Small intestine (tissue), 16 donors: ENCODE results near the gene SLAMF9. TPM values are rescaled to one million over a fixed set of nuclear protein-coding genes. Genes with fewer than 3 reads are reported as not detected.

Experiments used
- DNase-seq, 2 donors: peaks; one replicate each; pipeline versions ENCODE4 v3.0.0 to v3.0.0-alpha.2; 2013
- FAIRE-seq: peaks from 2 replicates; lab custom pipeline; 2012; peaks lifted over from hg19 to GRCh38; lab: Jason Lieb, UNC
- H3K27ac ChIP-seq, 3 donors: one replicate each; pipeline ENCODE4 v1.5.1; 2013; ENCODE audit warnings: low read length in 2 of 3, mild to moderate bottlenecking in 2 of 3, control low read depth in 1 of 3, inconsistent platforms in 1 of 3, low read depth in 1 of 3, moderate library complexity in 1 of 3
- H3K27me3 ChIP-seq, 3 donors: one replicate each; pipeline ENCODE4 v1.6.1; 2013; ENCODE audit warnings: low read length in 3 of 3, inconsistent platforms in 1 of 3; ENCODE audit not compliant: control insufficient read depth in 3 of 3, insufficient read depth in 3 of 3
- H3K36me3 ChIP-seq, 3 donors: one replicate each; pipeline ENCODE4 v1.6.1; 2013; ENCODE audit warnings: low read length in 3 of 3, inconsistent platforms in 1 of 3, low read depth in 1 of 3, mild to moderate bottlenecking in 1 of 3, moderate library complexity in 1 of 3; ENCODE audit not compliant: control insufficient read depth in 3 of 3, insufficient read depth in 2 of 3
- H3K4me1 ChIP-seq, 3 donors: one replicate each; pipeline ENCODE4 v1.6.1; 2013; ENCODE audit warnings: low read length in 2 of 3, inconsistent platforms in 1 of 3, low read depth in 1 of 3, mild to moderate bottlenecking in 1 of 3, moderate library complexity in 1 of 3; ENCODE audit not compliant: control insufficient read depth in 3 of 3, insufficient read depth in 2 of 3
- H3K4me3 ChIP-seq, 3 donors: one replicate each; pipeline ENCODE4 v1.5.1; 2013; ENCODE audit warnings: low read length in 3 of 3, control low read depth in 1 of 3, inconsistent platforms in 1 of 3, low read depth in 1 of 3, mild to moderate bottlenecking in 1 of 3, moderate library complexity in 1 of 3
- H3K9me3 ChIP-seq, 2 donors: one replicate each; pipeline ENCODE4 v1.6.1; 2013; ENCODE audit warnings: low read depth in 1 of 2, low read length in 1 of 2; ENCODE audit not compliant: control insufficient read depth in 2 of 2, insufficient read depth in 1 of 2
- WGBS, 3 donors: extraction: QIAGEN DNeasy Blood & Tissue Kit; methylation state at CpG; one replicate each; pipeline ENCODE4 v1.1.7; 2013; 5-methylcytosine and 5-hydroxymethylcytosine counted together
- long read RNA-seq, 10 donors: transcript quantifications; one replicate each; lab custom pipeline, GENCODE V29; 2026
- polyA plus RNA-seq, 4 donors: library from polyadenylated mRNA; stranded (reverse) in 3 of 4; unstranded in 1 of 4; fragments of 200-250 nt in 3 of 4; fragments of 120-200 nt in 1 of 4; gene quantifications; one replicate each; pipeline versions ENCODE4 v1.2.1 to v1.2.3, GENCODE V29; 2013
- donor health status: healthy with polysubstance abuse.
- donor health status: control.
- donor health status: control.
- donor health status: Bipolar disorder and iron deficiency.
- donor health status: healthy.

Gene SLAMF9
- polyA plus RNA-seq = under 1 TPM in 1 of 4 donors, not detected in 3; 0.12 TPM
- long read RNA-seq, donor 1 = 0 reads
- long read RNA-seq, donor 2 = 0 reads
- long read RNA-seq, donor 3 = 0 reads
- long read RNA-seq, donor 4 = 0 reads
- long read RNA-seq, donor 5 = 0 reads
- long read RNA-seq, donor 6 = 0 reads
- long read RNA-seq, donor 7 = 0 reads
- long read RNA-seq, donor 8 = 0 reads
- long read RNA-seq, donor 9 = 0 reads
- long read RNA-seq, donor 10 = 0 reads

DNA sequence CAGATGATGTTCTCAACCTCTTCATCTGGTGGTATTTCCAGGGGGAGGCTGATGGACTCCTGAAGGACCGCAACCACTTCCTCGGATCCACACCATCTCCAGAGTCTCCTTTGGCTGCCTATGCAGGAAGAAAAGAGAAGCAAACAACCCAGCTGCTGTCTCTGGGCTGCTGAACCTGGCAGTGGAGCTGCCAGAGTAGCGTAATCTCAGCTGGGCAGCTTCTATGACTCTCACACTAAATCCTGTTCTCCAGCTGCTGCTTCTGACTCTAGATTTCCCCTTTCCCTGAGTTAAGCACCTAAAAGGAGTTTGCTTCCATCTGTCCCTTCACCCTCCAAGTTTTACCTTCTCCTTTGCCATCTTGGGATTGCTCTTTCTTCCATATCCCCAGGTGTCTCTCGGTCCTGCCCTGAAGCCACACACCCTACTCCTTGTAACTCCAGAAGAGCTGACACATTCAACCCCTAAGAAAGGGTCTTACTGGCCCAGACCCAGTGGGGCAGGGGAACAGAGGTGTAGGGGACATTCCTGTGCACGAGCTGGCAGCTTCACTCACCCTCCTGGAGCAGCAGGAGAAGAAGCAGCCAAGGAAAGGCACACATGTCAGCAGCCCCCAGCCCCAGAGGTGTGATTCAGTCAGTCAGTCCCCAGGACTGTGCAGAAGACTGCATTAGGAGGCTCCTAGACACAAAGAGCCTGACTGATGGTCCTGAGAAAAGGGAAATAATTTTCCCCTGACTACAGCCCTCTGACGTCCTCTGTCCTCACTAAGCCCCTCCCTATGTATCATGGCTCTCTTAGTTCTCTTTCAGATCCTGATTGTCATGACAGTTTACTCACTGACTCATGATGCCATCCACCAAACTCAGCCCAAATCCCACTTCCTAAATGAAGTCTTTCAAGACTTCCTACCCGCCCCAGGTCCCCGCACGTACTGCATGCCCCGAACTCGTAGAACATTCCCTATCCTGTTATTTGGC, at the start of gene SLAMF9:
SLAMF9 (minus strand) TSS at position 702 of the 980 bp plus-strand sequence; CDS start at position 602, 100 bp downstream.
- peaks cover 0 to 21% (median 4%) of the 10 kb centered on the region in 3 donors for H3K4me1 ChIP-seq
- FAIRE-seq (no peak), DNase-seq (no peak)
- H3K36me3 ChIP-seq = no peaks in the 10 kb centered on the region
- no peak within 1 kb of the TSS for H3K4me3 ChIP-seq
- 67 to 81% (median 78%) methylated on average over 11 of the region's 11 CpGs for WGBS, 3 donors
- no peak within 1 kb of the TSS for H3K27ac ChIP-seq
- no peaks in the 10 kb centered on the region for H3K27me3 ChIP-seq
- H3K9me3 ChIP-seq = no peaks in the 10 kb centered on the region

DNA sequence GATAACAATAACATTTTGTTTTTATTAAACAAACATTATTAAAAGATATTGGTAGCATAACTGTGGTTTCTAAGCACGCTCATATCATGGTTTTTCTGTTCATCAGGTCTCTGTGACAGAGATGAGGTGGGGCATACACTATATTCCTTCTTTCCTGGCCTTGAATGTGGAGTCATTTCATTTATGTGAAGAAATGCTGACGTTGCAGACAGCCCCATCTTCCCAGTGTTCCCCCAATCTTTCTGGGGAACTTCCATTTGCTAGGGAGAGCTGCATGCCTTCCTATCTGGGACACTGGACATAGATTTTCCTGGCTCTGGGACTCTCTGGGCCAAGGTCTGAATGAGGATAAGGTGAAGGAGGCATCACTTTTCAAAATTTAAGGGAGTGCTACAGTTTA, 47.4 kb upstream of the SLAMF9 start:
- FAIRE-seq = no peak
- WGBS, 3 donors = 71 to 83% (median 78%) methylated on average over 2 of the region's 2 CpGs

GRCh38 chr1:159999204-159999603, 45.2 kb upstream of the SLAMF9 start:
- no peak overlapping the region for H3K4me3 ChIP-seq
- H3K27ac ChIP-seq = no peak overlapping the region
- WGBS, 3 donors = 71 to 80% (median 79%) methylated on average over 4 of the region's 4 CpGs
- H3K4me1 ChIP-seq = peaks cover 0 to 13% (median 0%) of the 10 kb centered on the region in 3 donors
- no peaks in the 10 kb centered on the region for H3K27me3 ChIP-seq
- H3K9me3 ChIP-seq = peaks cover 0 to 6% of the 10 kb centered on the region in 2 donors
- DNase-seq = no peak
- no peaks in the 10 kb centered on the region for H3K36me3 ChIP-seq
- FAIRE-seq = no peak

More for the DNA sequence above, 47.4 kb upstream of the SLAMF9 start:
- Histone ChIP-seq H3K4me1 (peaks cover 0 to 35% (median 7%) of the 10 kb centered on the region in 3 donors), H3K4me3 (no peak overlapping the region), H3K9me3 (peaks cover 0 to 6% of the 10 kb centered on the region in 2 donors), H3K27me3 (no peaks in the 10 kb centered on the region), H3K27ac (no peak overlapping the region), H3K36me3 (no peaks in the 10 kb centered on the region)
- DNase-seq = no peak

DNA sequence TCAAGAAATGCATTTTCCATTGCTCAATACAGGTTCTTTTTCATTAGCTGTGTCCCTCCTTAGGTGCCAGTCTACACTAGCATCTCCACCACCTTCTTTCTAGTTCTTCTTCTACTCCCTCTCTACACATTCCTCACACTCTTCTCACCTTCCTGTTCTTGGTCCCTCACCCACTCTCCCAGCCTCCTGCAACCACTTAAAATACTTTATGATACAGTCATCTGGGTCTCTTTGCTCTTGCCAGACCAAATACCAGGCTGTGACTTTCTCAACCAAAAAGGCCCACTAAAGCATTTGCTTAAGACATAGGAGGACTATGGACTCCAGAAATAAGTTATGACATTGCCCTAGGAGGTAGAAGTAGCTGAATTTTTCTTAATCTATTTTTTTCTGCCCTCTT, 42.6 kb upstream of the SLAMF9 start:
- no peaks in the 10 kb centered on the region for H3K36me3 ChIP-seq

DNA sequence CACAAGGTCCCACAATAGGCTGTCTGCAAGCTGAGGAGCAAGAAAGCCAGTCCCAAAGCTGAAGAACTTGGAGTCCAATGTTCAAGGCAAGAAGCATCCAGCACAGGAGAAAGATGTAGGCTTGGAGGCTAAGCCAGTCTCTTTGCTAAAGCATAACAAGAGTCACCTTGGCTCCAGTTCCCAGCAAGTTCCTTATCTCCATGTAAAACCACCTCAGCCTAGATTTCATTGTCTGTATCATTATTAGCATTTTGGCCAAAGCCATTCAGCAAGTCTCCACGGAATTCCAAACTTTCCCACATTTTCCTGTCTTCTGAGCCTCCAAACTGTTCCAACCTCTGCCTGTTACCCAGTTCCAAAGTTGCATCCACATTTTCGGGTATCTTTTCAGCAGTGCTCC, 40.9 kb upstream of the SLAMF9 start:
- no peak for FAIRE-seq
- H3K27ac ChIP-seq = no peak overlapping the region
- no peaks in the 10 kb centered on the region for H3K36me3 ChIP-seq
- no peak for DNase-seq
- 82 to 94% (median 85%) methylated on average over 2 of the region's 2 CpGs for WGBS, 3 donors
- H3K4me1 ChIP-seq = peaks cover 0 to 6% (median 2%) of the 10 kb centered on the region in 3 donors
- no peaks in the 10 kb centered on the region for H3K9me3 ChIP-seq
- H3K27me3 ChIP-seq = no peaks in the 10 kb centered on the region
- no peak overlapping the region for H3K4me3 ChIP-seq

More for the DNA sequence above, 42.6 kb upstream of the SLAMF9 start:
- no peak overlapping the region for H3K27ac ChIP-seq
- H3K4me1 ChIP-seq = peaks cover 0 to 6% (median 0%) of the 10 kb centered on the region in 3 donors
- no peaks in the 10 kb centered on the region for H3K9me3 ChIP-seq
- DNase-seq = no peak
- FAIRE-seq = no peak
- no peak overlapping the region for H3K4me3 ChIP-seq
- H3K27me3 ChIP-seq = no peaks in the 10 kb centered on the region

- FAIRE-seq = no peak
These were observed 39.9 kb upstream of the SLAMF9 start for GRCh38 chr1:159993911-159994310.

DNA sequence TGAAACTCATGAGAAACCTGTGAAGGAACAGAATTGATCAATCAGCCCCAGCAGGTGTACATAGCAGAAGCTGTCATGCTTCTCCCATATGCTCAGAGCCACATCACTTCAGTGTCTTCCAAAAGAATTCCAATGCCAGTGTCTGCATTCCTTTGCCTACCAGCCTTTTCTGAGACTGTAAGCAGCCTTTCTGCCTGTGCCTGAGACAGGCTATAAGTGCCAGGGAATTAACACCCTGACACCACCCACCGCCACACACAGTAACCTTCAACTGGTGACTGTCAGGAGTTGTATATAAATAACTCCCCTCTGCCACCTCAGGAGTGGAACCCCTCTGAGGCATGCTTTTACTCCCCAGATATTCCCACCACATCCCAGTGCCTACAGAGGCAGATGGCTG, 38.1 kb upstream of the SLAMF9 start:
- H3K4me1 ChIP-seq = peaks cover under 1 to 6% (median 2%) of the 10 kb centered on the region in 3 donors
- FAIRE-seq = no peak
- H3K27me3 ChIP-seq = no peaks in the 10 kb centered on the region
- DNase-seq = no peak
- H3K9me3 ChIP-seq = peaks cover 0 to 2% of the 10 kb centered on the region in 2 donors
- H3K36me3 ChIP-seq = no peaks in the 10 kb centered on the region
- no peak overlapping the region for H3K4me3 ChIP-seq
- WGBS, 3 donors = 84 to 92% (median 85%) methylated on average over 1 of the region's 1 CpG
- peak overlapping the region in 1 of 3 donors; percentile 14 for H3K27ac ChIP-seq

More at GRCh38 chr1:159993911-159994310, 39.9 kb upstream of the SLAMF9 start:
- Histone ChIP-seq H3K4me1 (peaks cover 0 to 6% (median 2%) of the 10 kb centered on the region in 3 donors), H3K27ac (no peak overlapping the region), H3K4me3 (no peak overlapping the region), H3K36me3 (no peaks in the 10 kb centered on the region), H3K27me3 (no peaks in the 10 kb centered on the region), H3K9me3 (no peaks in the 10 kb centered on the region)
- DNase-seq = peak in 1 of 2 donors; percentile 73
- WGBS, 3 donors = 20 to 82% (median 64%) methylated on average over 2 of the region's 2 CpGs

DNA sequence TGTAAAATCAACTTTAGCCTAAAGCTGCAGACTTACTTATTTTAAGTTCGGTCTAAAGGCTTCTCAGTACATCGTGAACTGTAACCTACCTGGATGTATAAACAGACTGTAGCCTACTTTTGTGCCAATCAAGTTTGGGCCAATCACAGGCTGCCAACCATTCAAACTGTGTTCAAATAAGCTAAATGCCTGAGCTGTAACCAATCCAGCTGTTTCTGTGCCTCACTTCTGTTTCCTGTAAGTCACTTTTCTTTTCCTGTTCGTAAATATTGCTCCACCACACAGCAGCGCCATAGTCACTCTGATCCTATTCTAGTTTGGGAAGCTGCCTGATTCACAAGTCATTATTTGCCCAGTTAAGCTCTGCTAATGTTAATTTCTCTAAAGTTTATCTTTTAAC, 37.5 kb upstream of the SLAMF9 start:
- Histone ChIP-seq H3K4me1 (peaks cover 2 to 6% (median 2%) of the 10 kb centered on the region in 3 donors), H3K27me3 (no peaks in the 10 kb centered on the region), H3K4me3 (no peak overlapping the region), H3K27ac (no peak overlapping the region), H3K36me3 (no peaks in the 10 kb centered on the region), H3K9me3 (peaks cover 0 to 7% of the 10 kb centered on the region in 2 donors)
- DNase-seq (peak in 1 of 2 donors; percentile 25), FAIRE-seq (no peak)
- 60 to 81% (median 67%) methylated on average over 4 of the region's 4 CpGs for WGBS, 3 donors
